ENCODE measurements around the gene TNFAIP8L1. TPM values are rescaled to one million over a fixed set of nuclear protein-coding genes. Genes with fewer than 3 reads are reported as not detected.

The TNFAIP8L1 gene
- total and polyA plus RNA-seq, 2 of the 8 experiments (the other 6 are each of a cell fraction or from before 2014, with no cell fraction given) = 3.2 to 6.1 TPM

DNA sequence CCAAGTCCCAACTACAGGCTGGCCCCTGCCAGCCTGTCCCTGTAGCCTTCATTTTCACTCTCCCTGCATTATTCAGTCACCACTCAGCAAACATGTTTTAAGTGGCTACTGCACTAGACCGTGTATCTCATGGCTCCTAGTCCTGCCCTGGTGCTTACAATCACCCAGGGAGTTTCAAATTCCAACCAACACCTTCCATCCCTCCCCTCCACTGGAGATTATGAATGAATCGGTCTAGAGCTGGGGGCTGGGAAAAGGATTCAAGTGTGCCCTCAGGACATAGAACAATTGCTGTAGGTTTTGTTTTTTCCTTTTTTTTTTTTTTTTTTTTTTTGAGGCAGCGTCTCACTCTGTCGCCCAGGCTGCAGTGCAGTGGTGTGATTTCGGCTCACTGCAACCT lies 15.0 kb upstream of the TNFAIP8L1 start:
- no peaks in the 10 kb centered on the region for H3K36me3 ChIP-seq (ENCODE audit: control insufficient read depth in 2 of 4, insufficient read depth in 4 of 4, low read length in 3 of 4)
- no peaks in the 10 kb centered on the region; a peak in 2 of 7 replicates for H3K4me1 ChIP-seq (replicated peaks in 1 of 4; ENCODE audit: control insufficient read depth in 3 of 4, insufficient read depth in 4 of 4, low read length in 3 of 4)
- H3K56ac ChIP-seq (replicated peaks; ENCODE audit: insufficient read length, low read depth, low read length) = no peak overlapping the region
- no peaks in the 10 kb centered on the region for H3K79me2 ChIP-seq (ENCODE audit: control insufficient read depth in 1 of 2, insufficient read depth in 2 of 2, low read length in 2 of 2)
- no peak overlapping the region for H2AFZ ChIP-seq (ENCODE audit: low read length)
- H4K20me1 ChIP-seq (replicated peaks in 1 of 2; ENCODE audit: control insufficient read depth in 1 of 2, insufficient read depth in 2 of 2, low read length in 2 of 2) = no peaks in the 10 kb centered on the region
- H3K4me2 ChIP-seq (ENCODE audit: insufficient read depth in 1 of 2, low read depth in 2 of 2, low read length in 2 of 2) = no peak overlapping the region
- peak overlapping the region; percentile 9 for H3K4ac ChIP-seq (replicated peaks; ENCODE audit: insufficient read length, low read depth, low read length)
- WGBS, 2 experiments (ENCODE audit: extremely low coverage in 1 of 2, insufficient coverage in 1 of 2, insufficient read length in 1 of 2, insufficient replicate concordance in 2 of 2, low coverage in 1 of 2, low lambda C conversion rate in 2 of 2, missing lambda C conversion rate in 1 of 2) = 96% methylated on average over 4 of the region's 5 CpGs; no CpG with 5 or more reads in 1 of the 2 experiments
- FAIRE-seq = no peak
- H3K9ac ChIP-seq (replicated peaks in 1 of 4; ENCODE audit: extremely low read depth in 1 of 4, low read depth in 3 of 4, low read length in 3 of 4) = no peak overlapping the region
- DNase-seq (ENCODE audit: low read depth in 1 of 2, low spot score in 2 of 2) = no peak
- POLR2A ChIA-PET (ENCODE audit: partially characterized antibody) = interaction anchor here (0.9 kb wide), 1 partner anchor 47 kb away, joined by 4 read pairs; no protein-coding TSS in a partner anchor
- CTCF ChIA-PET (ENCODE audit: partially characterized antibody) = interaction anchor here (0.6 to 16.3 kb wide), 14 partner anchors 9 to 545 kb away, joined by 3 to 316 read pairs (median 3); partner anchors contain the start of genes PLIN5 and TNFAIP8L1
- H2BK15ac ChIP-seq (ENCODE audit: low read length) = 0 out of 2 replicates have a peak overlapping the region, but pooled peaks have one; percentile 81
- no peak overlapping the region for H4K8ac ChIP-seq (ENCODE audit: extremely low read depth, insufficient read depth, low read length)
- H2BK120ac ChIP-seq (replicated peaks; ENCODE audit: low read depth, low read length) = peak overlapping the region; percentile 35
- no peak overlapping the region for H3K14ac ChIP-seq (ENCODE audit: insufficient read length)
- H2BK5ac ChIP-seq (ENCODE audit: low read depth, low read length) = peak overlapping the region; percentile 40; the same call in 1 of the 2 replicates
- H4K5ac ChIP-seq (ENCODE audit: insufficient read length, low read depth, low read length) = no peak overlapping the region
- peak overlapping the region; percentile 86 for H4K91ac ChIP-seq (replicated peaks; ENCODE audit: insufficient read length, low read length)
- no peaks in the 10 kb centered on the region for H3K27me3 ChIP-seq (replicated peaks in 1 of 4; ENCODE audit: control insufficient read depth in 3 of 4, extremely low read depth in 1 of 4, insufficient read depth in 3 of 4, low read length in 3 of 4)
- H3K23ac ChIP-seq (ENCODE audit: insufficient read length) = no peak overlapping the region
- no peak overlapping the region for H3K18ac ChIP-seq (ENCODE audit: extremely low read depth, low read length)
- no peak overlapping the region for H3K27ac ChIP-seq (ENCODE audit: low read depth, low read length)
- H2AK5ac ChIP-seq (ENCODE audit: low read depth, low read length) = no peak overlapping the region
- no peak overlapping the region for H2BK20ac ChIP-seq (ENCODE audit: low read length)
- no peak overlapping the region for H3K4me3 ChIP-seq (ENCODE audit: extremely low read depth in 1 of 4, insufficient read depth in 2 of 4, low read depth in 3 of 4, low read length in 4 of 4)
- no peaks in the 10 kb centered on the region for H3K79me1 ChIP-seq (ENCODE audit: low read depth, low read length)
- no peaks in the 10 kb centered on the region for H3K23me2 ChIP-seq (ENCODE audit: low read depth, low read length)
- peak overlapping the region; percentile 12; the same call in 1 of the 2 replicates for H2BK12ac ChIP-seq (ENCODE audit: low read depth, low read length)
- H3K9me3 ChIP-seq (ENCODE audit: insufficient read depth in 2 of 2, low read depth in 1 of 2, low read length in 1 of 2) = no peaks in the 10 kb centered on the region
- TF ChIP-seq EZH2 (IDR thresholded peaks at IDR 0.05; ENCODE audit: low read depth, low read length, severe bottlenecking) (no peak), EP300 (IDR thresholded peaks at IDR 0.05; ENCODE audit: borderline replicate concordance in 1 of 2, low read depth in 2 of 2, low read length in 2 of 2) (no peak), JUND (IDR thresholded peaks at IDR 0.05; ENCODE audit: low read length) (no peak), RFX5 (IDR thresholded peaks at IDR 0.05; ENCODE audit: borderline replicate concordance, low read depth, low read length) (no peak), CHD2 (IDR thresholded peaks at IDR 0.05; ENCODE audit: low read length) (no peak), KDM1A (IDR thresholded peaks at IDR 0.05; ENCODE audit: borderline replicate concordance, low read length) (no peak), CHD1 (IDR thresholded peaks at IDR 0.05; ENCODE audit: low read depth, low read length) (no peak), SP2 (IDR thresholded peaks at IDR 0.05; ENCODE audit: low read length) (no peak)
- TF ChIP-seq, protein P1, sequence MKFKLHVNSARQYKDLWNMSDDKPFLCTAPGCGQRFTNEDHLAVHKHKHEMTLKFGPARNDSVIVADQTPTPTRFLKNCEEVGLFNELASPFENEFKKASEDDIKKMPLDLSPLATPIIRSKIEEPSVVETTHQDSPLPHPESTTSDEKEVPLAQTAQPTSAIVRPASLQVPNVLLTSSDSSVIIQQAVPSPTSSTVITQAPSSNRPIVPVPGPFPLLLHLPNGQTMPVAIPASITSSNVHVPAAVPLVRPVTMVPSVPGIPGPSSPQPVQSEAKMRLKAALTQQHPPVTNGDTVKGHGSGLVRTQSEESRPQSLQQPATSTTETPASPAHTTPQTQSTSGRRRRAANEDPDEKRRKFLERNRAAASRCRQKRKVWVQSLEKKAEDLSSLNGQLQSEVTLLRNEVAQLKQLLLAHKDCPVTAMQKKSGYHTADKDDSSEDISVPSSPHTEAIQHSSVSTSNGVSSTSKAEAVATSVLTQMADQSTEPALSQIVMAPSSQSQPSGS (IDR thresholded peaks at IDR 0.05; ENCODE audit: low read length) = no peak
